DND-41 (cell line): ENCODE measurements around the gene SZRD1.

Source experiments
- EZH2 ChIP-seq: IDR thresholded peaks from 3 replicates; pipeline ENCODE4 v1.6.1; 2012; ENCODE audit warnings: borderline replicate concordance, low read depth, mild to moderate bottlenecking, moderate library complexity, low read length, inconsistent platforms; ENCODE audit not compliant: severe bottlenecking
- TF ChIP-seq, protein P1 (sequence below): IDR thresholded peaks from 2 replicates; pipeline ENCODE4 v1.5.1; 2012; ENCODE audit warnings: borderline replicate concordance, low read length, moderate library complexity, mild to moderate bottlenecking; ENCODE audit not compliant: poor library complexity, severe bottlenecking; ENCODE audit errors: extremely low read depth

DNA sequence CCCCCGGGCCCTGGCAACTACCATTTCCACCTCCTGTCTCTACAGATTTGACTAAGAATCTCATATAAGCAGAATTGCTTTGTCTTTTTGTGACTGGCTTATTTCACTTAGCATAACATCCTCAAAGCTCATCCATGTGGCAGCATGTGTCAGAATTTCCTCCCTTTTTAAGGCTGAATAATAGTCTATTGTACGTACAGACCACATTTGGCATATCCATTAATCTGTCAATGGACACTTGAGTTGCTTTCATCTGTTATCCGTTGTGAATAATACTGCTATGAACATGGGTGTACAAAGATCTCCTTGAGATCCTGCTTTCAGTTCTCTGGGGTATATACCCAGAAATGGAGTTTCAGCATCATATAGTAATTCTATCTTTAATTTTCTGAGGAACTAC is 46.1 kb downstream of the SZRD1 start:
- TF ChIP-seq, protein P1, sequence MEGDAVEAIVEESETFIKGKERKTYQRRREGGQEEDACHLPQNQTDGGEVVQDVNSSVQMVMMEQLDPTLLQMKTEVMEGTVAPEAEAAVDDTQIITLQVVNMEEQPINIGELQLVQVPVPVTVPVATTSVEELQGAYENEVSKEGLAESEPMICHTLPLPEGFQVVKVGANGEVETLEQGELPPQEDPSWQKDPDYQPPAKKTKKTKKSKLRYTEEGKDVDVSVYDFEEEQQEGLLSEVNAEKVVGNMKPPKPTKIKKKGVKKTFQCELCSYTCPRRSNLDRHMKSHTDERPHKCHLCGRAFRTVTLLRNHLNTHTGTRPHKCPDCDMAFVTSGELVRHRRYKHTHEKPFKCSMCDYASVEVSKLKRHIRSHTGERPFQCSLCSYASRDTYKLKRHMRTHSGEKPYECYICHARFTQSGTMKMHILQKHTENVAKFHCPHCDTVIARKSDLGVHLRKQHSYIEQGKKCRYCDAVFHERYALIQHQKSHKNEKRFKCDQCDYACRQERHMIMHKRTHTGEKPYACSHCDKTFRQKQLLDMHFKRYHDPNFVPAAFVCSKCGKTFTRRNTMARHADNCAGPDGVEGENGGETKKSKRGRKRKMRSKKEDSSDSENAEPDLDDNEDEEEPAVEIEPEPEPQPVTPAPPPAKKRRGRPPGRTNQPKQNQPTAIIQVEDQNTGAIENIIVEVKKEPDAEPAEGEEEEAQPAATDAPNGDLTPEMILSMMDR, result no peak
- TF ChIP-seq EZH2, result no peak
